ENCODE results near the gene PPP2R5A.

PPP2R5A gene

GRCh38 chr1:212355230-212355969 is 70.2 kb downstream of the PPP2R5A start:
- H3K4me1 Mint-ChIP-seq = no peaks in the 10 kb centered on the region
- H3K9me3 Mint-ChIP-seq = no peaks in the 10 kb centered on the region
- no peak overlapping the region for H3K4me3 Mint-ChIP-seq
- H3K27me3 Mint-ChIP-seq (ENCODE audit: low read depth) = no peaks in the 10 kb centered on the region
- no peak overlapping the region for H3K27ac Mint-ChIP-seq
- no peak for TF ChIP-seq CTCF (IDR thresholded peaks at IDR 0.05; ENCODE audit: unreplicated experiment in 3 of 3)
- peaks cover 44% of the 10 kb centered on the region for H3K36me3 Mint-ChIP-seq (ENCODE audit: low read depth)

GRCh38 chr1:212359794-212360479 is 74.7 kb downstream of the PPP2R5A start:
- no peaks in the 10 kb centered on the region for H3K27me3 Mint-ChIP-seq (ENCODE audit: low read depth)
- H3K4me1 Mint-ChIP-seq = no peaks in the 10 kb centered on the region
- no peaks in the 10 kb centered on the region for H3K9me3 Mint-ChIP-seq
- H3K4me3 Mint-ChIP-seq = no peak overlapping the region
- no peak for TF ChIP-seq CTCF (IDR thresholded peaks at IDR 0.05; ENCODE audit: unreplicated experiment in 3 of 3)
- H3K36me3 Mint-ChIP-seq (ENCODE audit: low read depth) = peaks cover 47% of the 10 kb centered on the region
- no peak overlapping the region for H3K27ac Mint-ChIP-seq

GRCh38 chr1:212364985-212365384 is 79.8 kb downstream of the PPP2R5A start:
- TF ChIP-seq CTCF (IDR thresholded peaks at IDR 0.05; ENCODE audit: unreplicated experiment in 3 of 3) = no peak
- peaks cover 10% of the 10 kb centered on the region for H3K9me3 Mint-ChIP-seq
- no peaks in the 10 kb centered on the region for H3K4me1 Mint-ChIP-seq
- peaks cover 67% of the 10 kb centered on the region for H3K36me3 Mint-ChIP-seq (ENCODE audit: low read depth)
- H3K27me3 Mint-ChIP-seq (ENCODE audit: low read depth) = no peaks in the 10 kb centered on the region
- no peak overlapping the region for H3K27ac Mint-ChIP-seq
- H3K4me3 Mint-ChIP-seq = no peak overlapping the region

- Mint-ChIP-seq H3K27me3 (ENCODE audit: low read depth) (no peaks in the 10 kb centered on the region), H3K4me1 (no peaks in the 10 kb centered on the region), H3K9me3 (peaks cover 22% of the 10 kb centered on the region), H3K4me3 (no peak overlapping the region), H3K27ac (no peak overlapping the region), H3K36me3 (ENCODE audit: low read depth) (peaks cover 76% of the 10 kb centered on the region)
- TF ChIP-seq CTCF (IDR thresholded peaks at IDR 0.05; ENCODE audit: unreplicated experiment in 3 of 3) = no peak
These were observed 81.7 kb downstream of the PPP2R5A start for GRCh38 chr1:212366901-212367300.

- H3K27ac Mint-ChIP-seq = no peak overlapping the region
- no peaks in the 10 kb centered on the region for H3K27me3 Mint-ChIP-seq (ENCODE audit: low read depth)
- H3K9me3 Mint-ChIP-seq = peaks cover 27% of the 10 kb centered on the region
- no peak overlapping the region for H3K4me3 Mint-ChIP-seq
- TF ChIP-seq CTCF (IDR thresholded peaks at IDR 0.05; ENCODE audit: unreplicated experiment in 3 of 3) = no peak
- H3K36me3 Mint-ChIP-seq (ENCODE audit: low read depth) = peaks cover 76% of the 10 kb centered on the region
- H3K4me1 Mint-ChIP-seq = no peaks in the 10 kb centered on the region
These were observed 82.4 kb downstream of the PPP2R5A start for GRCh38 chr1:212367474-212368072.
